K562 (cell line): ENCODE measurements around the gene QPCT. TPM values are rescaled to one million over a fixed set of nuclear protein-coding genes. Genes with fewer than 3 reads are reported as not detected.

ENCODE experiments used
- ATAC-seq: fragments of 200-7000 bp; cut with Tn5 transposase; 3 replicates; pipeline ENCODE4 v1.9.1; 2020; ENCODE audit warnings: moderate library complexity
- BruUV-seq: library from RNA; stranded (reverse); fragments of 400-500 nt; replicated peaks from 2 replicates; lab custom pipeline; 2021; lab: Mats Ljungman, UMichigan
- CTCF ChIA-PET: fragments of 300-600 bp; formaldehyde crosslinking; extraction: SDS; loops from one replicate; lab custom pipeline; 2021; ENCODE audit warnings: low intra/inter-chr PET ratio; lab: Yijun Ruan, JAX
- POLR2A ChIA-PET: fragments of 300-600, 350-650 bp; sonication (Branson Sonifier 250); formaldehyde crosslinking; extraction: SDS; loops from one replicate; lab custom pipeline; 2021; ENCODE audit warnings: antibody characterized with exemption, inconsistent platforms; lab: Yijun Ruan, JAX
- DNase-seq, 4 experiments: peaks; one replicate each; pipeline versions ENCODE4 v3.0.0 to v3.0.0-alpha.2; 2011 to 2018; ENCODE audit warnings: low spot score in 3 of 4, mixed read lengths in 3 of 4; ENCODE audit errors: extremely low read depth in 1 of 4
- FAIRE-seq: peaks from 2 replicates; lab custom pipeline; 2011; peaks lifted over from hg19 to GRCh38; lab: Jason Lieb, UNC
- H2AFZ ChIP-seq: 2 replicates; pipeline ENCODE4 v1.6.0; 2011; ENCODE audit warnings: low read depth, low read length, control low read depth, inconsistent platforms
- H3K27ac ChIP-seq: fragments of 200-600 bp; 3 replicates; pipeline ENCODE4 v1.8.0; 2011; ENCODE audit warnings: low read depth, mild to moderate bottlenecking, control low read depth, inconsistent platforms, low read length, moderate library complexity, mixed read lengths; ENCODE audit errors: extremely low read depth
- H3K27me3 ChIP-seq, 2 experiments: fragments of 300-600 bp in 1 of 2; 2 replicates in 1 of 2; 3 replicates in 1 of 2; pipeline versions ENCODE4 v1.6.0 to v1.8.0; 2011; ENCODE audit warnings: inconsistent platforms in 2 of 2, low read length in 2 of 2, mild to moderate bottlenecking in 1 of 2, mixed read lengths in 1 of 2, moderate library complexity in 1 of 2; ENCODE audit not compliant: control insufficient read depth in 2 of 2, insufficient read depth in 2 of 2
- H3K36me3 ChIP-seq: fragments of 300-600 bp; 3 replicates; pipeline ENCODE4 v1.8.0; 2011; ENCODE audit warnings: mild to moderate bottlenecking, low read length, inconsistent platforms; ENCODE audit not compliant: control insufficient read depth, insufficient read depth
- H3K4me1 ChIP-seq, 2 experiments: fragments of 200-600 bp in 1 of 2; replicated peaks in 1 of 2; 2 replicates in 1 of 2; 3 replicates in 1 of 2; pipeline versions ENCODE4 v1.5.1 to v1.8.0; 2011; ENCODE audit warnings: inconsistent platforms in 2 of 2, low read length in 2 of 2, mild to moderate bottlenecking in 1 of 2, mixed read lengths in 1 of 2, moderate library complexity in 1 of 2; ENCODE audit not compliant: control insufficient read depth in 2 of 2, insufficient read depth in 2 of 2
- H3K4me2 ChIP-seq: 2 replicates; pipeline ENCODE4 v1.6.1; 2011; ENCODE audit warnings: low read length, control low read depth, inconsistent platforms, mixed read lengths; ENCODE audit not compliant: insufficient read depth
- H3K4me3 ChIP-seq: fragments of 200-600 bp; sonication (generic), shearing (Covaris generic); 2 replicates; pipeline ENCODE4 v1.5.1; 2016; ENCODE audit warnings: control low read depth, inconsistent platforms
- H3K79me2 ChIP-seq: fragments of 200-600 bp; 3 replicates; pipeline ENCODE4 v1.8.0; 2011; ENCODE audit warnings: low read length, inconsistent platforms; ENCODE audit not compliant: control insufficient read depth, insufficient read depth
- H3K9ac ChIP-seq, 2 experiments: 2 replicates each; pipeline versions ENCODE4 v1.6.0 to v1.6.1; 2011; ENCODE audit warnings: low read depth in 2 of 2, low read length in 2 of 2, control low read depth in 1 of 2, inconsistent platforms in 1 of 2, mild to moderate bottlenecking in 1 of 2, mixed read lengths in 1 of 2; ENCODE audit not compliant: insufficient read depth in 1 of 2
- H3K9me1 ChIP-seq: one replicate; pipeline ENCODE4 v1.6.0; 2011; ENCODE audit warnings: inconsistent platforms, mild to moderate bottlenecking, low read length, moderate library complexity; ENCODE audit not compliant: control insufficient read depth, insufficient read depth
- H3K9me3 ChIP-seq: replicated peaks from 2 replicates; pipeline ENCODE4 v1.5.1; 2011; ENCODE audit warnings: low read depth, low read length, inconsistent platforms; ENCODE audit not compliant: control insufficient read depth, insufficient read depth
- H4K20me1 ChIP-seq: replicated peaks from 2 replicates; pipeline ENCODE4 v1.6.1; 2011; ENCODE audit warnings: low read length, inconsistent platforms, mixed read lengths; ENCODE audit not compliant: control insufficient read depth, insufficient read depth
- CBX2 ChIP-seq: fragments of 200-600 bp; sonication (generic); IDR thresholded peaks from one replicate; pipeline ENCODE4 v1.6.1; 2012; ENCODE audit warnings: mild to moderate bottlenecking, low read length, inconsistent platforms; ENCODE audit not compliant: insufficient read depth, poor library complexity, severe bottlenecking
- DACH1 ChIP-seq: fragments of 450-650 bp; IDR thresholded peaks from 2 replicates; pipeline ENCODE4 v1.6.1; 2018; ENCODE audit not compliant: partially characterized antibody
- ESRRB ChIP-seq: fragments of 250-450 bp; sonication (Bioruptor Pico); IDR thresholded peaks from 2 replicates; pipeline ENCODE4 v1.5.0; 2020; ENCODE audit warnings: mild to moderate bottlenecking, moderate library complexity, borderline replicate concordance
- HES1 ChIP-seq: fragments of 450-650 bp; IDR thresholded peaks from 2 replicates; pipeline ENCODE4 v1.6.1; 2016; ENCODE audit warnings: low read depth, mild to moderate bottlenecking, moderate library complexity
- HNRNPL ChIP-seq: fragments of 200-400 bp; formaldehyde crosslinking; IDR thresholded peaks from 2 replicates; pipeline ENCODE4 v1.6.1; 2017; ENCODE audit warnings: low read depth, mild to moderate bottlenecking, low read length
- L3MBTL2 ChIP-seq: fragments of 450-650 bp; IDR thresholded peaks from 2 replicates; pipeline ENCODE4 v1.6.1; 2016; ENCODE audit warnings: mild to moderate bottlenecking, moderate library complexity
- NFATC3 ChIP-seq: fragments of 450-650 bp; IDR thresholded peaks from 2 replicates; pipeline ENCODE4 v1.6.1; 2017; ENCODE audit warnings: mild to moderate bottlenecking
- NONO ChIP-seq, 2 experiments: fragments of 200-400 bp in 1 of 2; fragments of 450-650 bp in 1 of 2; formaldehyde crosslinking in 1 of 2; IDR thresholded peaks; 2 replicates each; pipeline ENCODE4 v1.6.1; 2017; ENCODE audit warnings: low read depth in 2 of 2, mild to moderate bottlenecking in 2 of 2, moderate library complexity in 2 of 2, low read length in 1 of 2
- NR2C1 ChIP-seq, 2 experiments: fragments of 450-650 bp; IDR thresholded peaks; 2 replicates each; pipeline ENCODE4 v1.6.1; 2017; ENCODE audit warnings: mild to moderate bottlenecking in 2 of 2, antibody characterized with exemption in 1 of 2, inconsistent platforms in 1 of 2, missing compliant biosample characterization in 1 of 2, missing genetic modification characterization in 1 of 2
- NR3C1 ChIP-seq: sonication (generic); formaldehyde crosslinking; IDR thresholded peaks from 2 replicates; pipeline ENCODE4 v1.8.1; 2022; ENCODE audit warnings: missing genetic modification reagents
- NR4A1 ChIP-seq, 2 experiments: fragments of 250-450 bp in 1 of 2; fragments of 450-650 bp in 1 of 2; sonication (Bioruptor Pico) in 1 of 2; IDR thresholded peaks; 2 replicates each; pipeline versions ENCODE4 v1.4.0 to v1.6.1; 2016 to 2020; ENCODE audit warnings: mild to moderate bottlenecking in 2 of 2, missing compliant biosample characterization in 1 of 2, missing genetic modification characterization in 1 of 2, moderate library complexity in 1 of 2
- TBP ChIP-seq: optimal IDR thresholded peaks from 2 replicates; pipeline ENCODE3; 2011; ENCODE audit warnings: low read depth, low read length, improper control_type of control experiment
- TCFL5 ChIP-seq: fragments of 250-450 bp; sonication (Bioruptor Pico); conservative IDR thresholded peaks from 2 replicates; pipeline ENCODE4 v1.6.1; 2021; ENCODE audit warnings: mild to moderate bottlenecking, moderate library complexity, matching md5 sums
- ZNF609 ChIP-seq: sonication (generic); formaldehyde crosslinking; IDR thresholded peaks from 2 replicates; pipeline ENCODE4 v1.8.1; 2023; ENCODE audit warnings: missing genetic modification reagents, mild to moderate bottlenecking, borderline replicate concordance
- WGBS: fragments of 100-300 bp; shearing (Covaris generic); methylation state at CpG from one replicate; pipeline ENCODE4 v1.1.6; 2016; ENCODE audit warnings: low coverage, mixed read lengths; ENCODE audit not compliant: insufficient coverage; ENCODE audit errors: missing lambda C conversion rate; 5-methylcytosine and 5-hydroxymethylcytosine counted together
- in situ Hi-C: fragments of 300-500 bp; cut with MboI; formaldehyde crosslinking; loops from 4 replicates; pipeline ENCODE4 v1.15.0; 2018; ENCODE audit warnings: inconsistent platforms, mixed read lengths
- intact Hi-C: fragments of 100-400 bp; cut with micrococcal nuclease; formaldehyde crosslinking; loops from 2 replicates; pipeline ENCODE4 v1.14.2; 2022
- polyA plus RNA-seq, 8 experiments: library from polyadenylated mRNA; depleted of rRNA in 4 of 8; stranded (reverse) in 5 of 8; unstranded in 3 of 8; fragments of >200 nt; fragmentation: Nextera tagmentation in 2 of 8; fragmentation: Illumina TruSeq in 1 of 8; extraction: Ambion mirVana in 2 of 8; extraction: Trizol in 1 of 8; gene quantifications; 2 replicates each; pipeline versions ENCODE4 v1.2.1 to v1.2.3, GENCODE V29; 2011 to 2014; ENCODE audit warnings: inconsistent platforms in 1 of 8, missing spikeins in 1 of 8
- total RNA-seq, 7 experiments: library from RNA; depleted of rRNA in 6 of 7; stranded (reverse); fragments of >200 nt in 6 of 7; fragmentation: Illumina TruSeq in 2 of 7; extraction: Trizol in 2 of 7; gene quantifications; 2 replicates each; pipeline versions ENCODE4 v1.2.1 to v1.2.3, GENCODE V29; 2011 to 2021; ENCODE audit warnings: low replicate concordance in 1 of 7

Gene QPCT
- total and polyA plus RNA-seq, 9 of the 15 experiments (the other 6 are each of a cell fraction or from before 2014, with no cell fraction given) = 0.07 TPM; not detected in 8

- no peak for TF ChIP-seq HES1
- no peak for TF ChIP-seq NFATC3
- TF ChIP-seq DACH1 = no peak
- TF ChIP-seq CBX2 = no peak
- TF ChIP-seq ESRRB (CRISPR knock-in tag) = no peak
- no peak for TF ChIP-seq TCFL5
These were observed 44.3 kb upstream of the QPCT start (continued) for GRCh38 chr2:37300146-37300545.

- POLR2A ChIA-PET = no interaction called here
- TF ChIP-seq NR2C1 (IDR thresholded peaks at IDR 0.05) (no peak), NR2C1 (tag; IDR thresholded peaks at IDR 0.05) (no peak), NR3C1 (CRISPR knock-in tag) (no peak), L3MBTL2 (no peak), NONO (IDR thresholded peaks at IDR 0.05; ENCODE audit: low read depth in 2 of 2, low read length in 1 of 2) (no peak), TBP (no peak), ZNF609 (CRISPR knock-in tag) (no peak), NR4A1 (CRISPR knock-in tag; IDR thresholded peaks at IDR 0.05) (no peak), NR4A1 (tag; IDR thresholded peaks at IDR 0.05) (no peak), HNRNPL (no peak)
These were observed 43.9 kb upstream of the QPCT start for GRCh38 chr2:37300578-37300977.

More at GRCh38 chr2:37300578-37300977, 43.9 kb upstream of the QPCT start:
- 0 out of 3 replicates have a peak, but pooled peaks cover 2% of the 10 kb centered on the region for H3K79me2 ChIP-seq
- H3K27me3 ChIP-seq = no peaks in the 10 kb centered on the region
- no peaks in the 10 kb centered on the region for H3K36me3 ChIP-seq
- H2AFZ ChIP-seq = no peak overlapping the region
- WGBS = 75% methylated on average over 4 of the region's 4 CpGs
- intact Hi-C loops (no loop called here), in situ Hi-C loops (no loop called here)
- H3K4me1 ChIP-seq = no peaks in the 10 kb centered on the region
- no TSS peak for BruUV-seq
- no peak overlapping the region for H3K27ac ChIP-seq
- no peak overlapping the region for H3K9ac ChIP-seq
- no peak for ATAC-seq
- no peaks in the 10 kb centered on the region for H3K9me3 ChIP-seq
- no peaks in the 10 kb centered on the region for H4K20me1 ChIP-seq
- CTCF ChIA-PET = no interaction called here
- no peak for DNase-seq
- no peaks in the 10 kb centered on the region for H3K9me1 ChIP-seq
- FAIRE-seq = no peak
- no peak overlapping the region for H3K4me2 ChIP-seq
- H3K4me3 ChIP-seq = no peak overlapping the region
